Erythroblast (primary cell): ENCODE results near the gene PIP4K2B.

Experiments used
- GATA1 ChIP-seq: IDR thresholded peaks from 2 replicates; pipeline ENCODE4 v1.6.1; 2011; ENCODE audit warnings: low read depth, mild to moderate bottlenecking, control low read depth, low read length, moderate library complexity
- POLR2A ChIP-seq: IDR thresholded peaks from 2 replicates; pipeline ENCODE4 v1.6.1; 2011; ENCODE audit warnings: mild to moderate bottlenecking, low read length

- TF ChIP-seq POLR2A, result no peak
- no peak for TF ChIP-seq GATA1
Observed at GRCh38 chr17:38716368-38717005, 82.9 kb downstream of the PIP4K2B start.
